Anterior cingulate cortex (tissue), 58 donors: ENCODE results near the gene PACSIN2.

Experiments
- DNase-seq, 58 donors: peaks; one replicate each; lab custom pipeline; 2025; lab: John Stamatoyannopoulos, UW

Gene PACSIN2

DNA sequence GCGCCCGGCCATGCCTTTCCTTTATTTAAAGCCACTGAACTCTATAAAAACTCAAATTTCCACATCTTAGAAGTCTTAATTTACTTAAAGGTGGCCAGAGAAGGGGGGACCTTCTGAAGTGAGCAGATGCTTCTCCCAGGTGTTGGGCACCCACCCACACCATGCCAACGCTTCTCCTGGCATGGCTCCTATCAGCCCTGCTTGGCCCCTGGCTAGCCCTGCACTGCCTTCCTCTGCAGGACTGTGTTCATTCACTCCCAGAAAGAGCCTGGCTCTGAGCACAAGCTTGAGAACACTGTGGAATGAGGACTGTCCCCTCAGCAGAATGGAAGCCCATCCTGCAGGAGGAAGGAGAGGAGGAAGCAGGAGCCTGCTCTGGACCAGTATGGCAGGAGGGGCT is 123.3 kb downstream of the PACSIN2 start:
- no peak for DNase-seq

- no peak for DNase-seq
Observed at GRCh38 chr22:42891008-42891407, 123.9 kb downstream of the PACSIN2 start.

DNA sequence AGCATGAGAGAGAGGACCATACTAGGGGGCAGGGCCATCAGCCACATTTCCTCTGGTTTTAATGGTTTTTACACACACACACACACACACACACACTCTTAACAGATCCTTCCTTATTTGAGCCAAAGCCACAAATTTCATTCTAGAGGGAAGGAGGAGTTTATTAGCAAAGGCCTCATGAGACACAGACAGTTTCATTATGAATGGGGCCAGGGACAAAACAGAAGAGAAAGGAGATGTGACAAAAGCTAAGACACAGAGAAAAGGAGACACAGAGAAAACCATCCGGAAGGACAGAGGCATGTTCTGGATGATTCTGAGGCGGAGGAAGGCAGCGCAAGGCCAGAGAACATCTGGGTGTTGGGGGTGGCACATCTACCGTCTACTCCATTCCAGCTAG is 125.6 kb downstream of the PACSIN2 start:
- peak in 7 of 58 donors; percentile 14 to 56 (median 37) for DNase-seq

DNA sequence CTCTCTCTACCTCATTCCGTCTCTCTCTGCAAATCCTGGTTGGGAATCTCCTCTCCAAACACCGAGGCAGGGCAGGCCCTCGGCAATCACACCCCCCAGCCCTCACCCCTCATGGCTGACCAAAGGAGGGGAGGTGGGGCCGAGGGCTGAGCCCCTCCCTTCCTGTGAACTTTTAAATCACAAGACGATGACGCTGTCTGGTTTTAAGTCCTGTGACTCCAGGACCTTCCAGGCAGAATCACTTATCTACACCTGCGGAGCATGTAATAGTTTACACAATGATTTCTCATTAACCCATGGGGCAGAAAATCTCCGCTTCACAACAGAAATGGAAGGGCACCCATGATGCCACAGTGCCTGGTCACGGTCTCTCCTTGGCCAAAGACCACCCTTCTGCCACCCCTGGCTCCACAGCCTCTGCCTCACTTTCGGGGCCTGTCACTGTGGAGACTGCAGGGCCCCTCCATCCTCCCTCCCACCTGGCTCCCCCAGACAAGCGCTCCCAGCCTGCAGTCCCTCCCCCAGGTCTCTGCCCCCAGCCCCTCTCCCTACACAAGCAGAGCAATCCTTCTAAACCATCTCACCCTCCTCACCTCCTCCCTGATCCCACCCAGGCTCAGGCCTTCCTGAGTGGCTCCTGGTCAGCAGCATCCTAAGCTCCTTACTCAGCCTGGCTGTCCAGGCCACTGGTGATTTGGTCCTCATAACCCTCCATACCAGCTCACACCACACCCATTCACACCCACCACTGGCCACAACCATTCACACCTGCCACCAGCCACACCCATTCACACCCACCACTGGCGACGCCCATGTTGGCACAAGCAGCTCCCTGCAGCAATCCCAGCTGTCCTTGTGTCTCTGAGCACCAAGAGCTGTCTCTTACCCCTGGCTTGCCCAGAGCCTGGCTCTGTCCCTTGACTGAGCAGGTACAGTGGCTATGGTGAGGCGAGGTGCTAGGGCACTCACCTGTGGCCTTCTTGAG is 127.1 kb downstream of the PACSIN2 start:
- no peak for DNase-seq

DNA sequence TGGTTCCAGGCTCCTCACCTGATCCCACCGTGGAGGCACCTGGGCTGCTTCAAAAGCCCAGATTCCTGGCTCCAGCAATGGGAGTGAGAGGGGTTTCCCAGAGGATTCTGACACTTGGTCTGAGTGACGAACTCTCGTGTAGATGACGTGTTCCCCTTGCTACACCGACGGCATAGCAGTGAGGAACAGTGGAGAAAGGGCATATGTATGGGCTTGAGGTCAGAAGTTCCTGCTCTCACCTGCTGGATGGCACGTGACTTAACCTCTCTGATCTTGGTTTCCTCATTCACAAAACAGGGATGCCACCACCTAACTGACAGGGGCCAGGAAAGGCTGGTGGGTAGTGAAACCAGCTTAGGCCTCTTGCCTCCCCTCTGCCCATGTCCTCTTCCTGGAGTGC is 127.8 kb downstream of the PACSIN2 start:
- DNase-seq = no peak

- DNase-seq = no peak
Observed at GRCh38 chr22:42885446-42885845, 129.5 kb downstream of the PACSIN2 start.

- DNase-seq = no peak
Observed at GRCh38 chr22:42884616-42885375, 130.2 kb downstream of the PACSIN2 start.

GRCh38 chr22:42883970-42884369 is 131.0 kb downstream of the PACSIN2 start:
- no peak for DNase-seq

DNA sequence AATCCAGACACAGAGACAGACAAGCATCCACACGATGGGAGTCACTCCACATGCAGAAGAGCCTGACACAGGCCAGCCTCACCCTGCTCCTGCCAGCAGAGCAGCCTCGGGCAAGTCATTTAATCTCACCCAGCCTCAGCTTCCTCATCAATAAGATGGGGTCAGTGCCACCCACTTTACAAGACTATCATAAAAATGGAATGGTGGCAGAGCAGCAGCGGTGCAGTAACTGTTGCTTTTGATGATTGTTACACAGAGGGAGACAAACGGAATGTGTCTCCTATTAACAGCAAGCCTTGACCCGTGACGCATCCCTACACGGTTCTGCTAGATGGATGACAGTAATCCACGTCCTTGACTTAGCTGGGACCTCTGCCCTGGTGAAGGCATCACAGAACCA is 131.8 kb downstream of the PACSIN2 start:
- DNase-seq = no peak

DNA sequence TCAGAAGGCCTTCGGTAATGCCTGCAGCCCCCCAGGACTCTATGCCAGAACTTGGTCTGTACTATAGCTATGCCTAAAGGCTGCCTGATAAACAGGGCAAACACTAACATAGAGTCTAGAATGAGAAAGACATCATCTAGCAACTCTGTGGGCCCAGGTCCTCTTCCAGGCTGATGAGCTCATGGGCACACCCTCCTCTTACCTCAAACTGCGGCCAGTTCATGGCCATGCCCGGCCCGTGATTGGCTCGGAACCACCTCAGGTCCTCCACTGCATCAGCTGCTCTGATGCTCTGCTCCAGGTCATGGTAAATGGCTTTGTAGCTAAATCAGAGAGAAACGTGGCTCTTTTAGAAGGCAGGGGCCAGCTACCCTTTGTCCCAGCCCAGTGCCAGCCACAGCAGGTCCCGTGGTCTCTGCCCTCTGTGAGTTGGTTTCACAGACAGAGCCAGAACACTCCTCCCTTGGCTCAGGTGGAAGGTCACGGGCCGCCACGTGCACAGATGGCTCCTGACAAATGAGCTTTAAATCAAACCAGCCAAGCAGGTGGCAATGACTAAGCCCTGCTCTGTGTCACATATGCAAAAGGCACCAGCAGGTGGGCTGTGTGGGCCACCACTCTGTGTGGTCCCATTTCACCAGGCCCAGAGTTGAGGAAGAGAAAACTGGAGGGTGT is 132.8 kb downstream of the PACSIN2 start:
- no peak for DNase-seq

DNA sequence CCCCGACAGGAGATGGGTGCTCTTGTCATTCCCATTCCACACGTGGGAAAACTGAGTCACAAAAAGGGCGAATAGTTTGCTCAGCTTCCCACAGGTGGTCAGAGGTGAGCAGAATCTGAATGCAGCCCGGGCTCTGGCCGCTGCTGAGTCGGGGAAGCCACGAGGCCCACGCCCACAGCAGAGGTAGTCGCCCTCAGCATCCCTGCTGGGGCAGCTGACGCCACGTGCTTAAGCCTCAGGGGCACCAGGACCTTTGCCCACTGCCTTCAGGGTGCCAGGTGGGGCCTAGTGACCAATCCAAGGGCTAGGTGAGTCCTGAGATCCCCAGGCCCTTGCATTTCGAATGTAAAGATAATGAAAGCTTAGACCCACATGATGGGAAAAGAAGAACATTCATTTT is 133.7 kb downstream of the PACSIN2 start:
- no peak for DNase-seq

DNA sequence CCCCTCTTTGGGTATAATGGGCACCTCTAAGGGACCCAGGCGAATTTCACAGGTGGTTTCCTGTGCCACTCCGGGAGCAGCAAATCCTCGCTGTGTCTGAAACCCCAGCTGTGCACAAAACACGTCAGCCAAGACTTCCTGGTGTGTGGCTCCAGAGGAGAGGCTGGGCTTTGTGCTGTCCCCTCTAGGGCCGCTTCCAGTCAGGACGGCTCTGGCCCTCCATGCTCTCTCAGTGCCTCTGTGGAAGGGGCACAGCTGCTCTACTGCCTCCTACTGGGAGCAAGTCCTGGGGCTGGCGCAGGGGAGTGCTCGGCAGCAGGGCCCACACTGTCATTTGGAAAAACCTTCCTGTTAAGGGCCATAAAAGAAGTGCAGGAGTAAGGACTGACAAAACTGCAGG is 134.1 kb downstream of the PACSIN2 start:
- DNase-seq = no peak

GRCh38 chr22:42879371-42880021 is 135.5 kb downstream of the PACSIN2 start:
- DNase-seq = no peak

GRCh38 chr22:42878561-42879305 is 136.2 kb downstream of the PACSIN2 start:
- no peak for DNase-seq

DNA sequence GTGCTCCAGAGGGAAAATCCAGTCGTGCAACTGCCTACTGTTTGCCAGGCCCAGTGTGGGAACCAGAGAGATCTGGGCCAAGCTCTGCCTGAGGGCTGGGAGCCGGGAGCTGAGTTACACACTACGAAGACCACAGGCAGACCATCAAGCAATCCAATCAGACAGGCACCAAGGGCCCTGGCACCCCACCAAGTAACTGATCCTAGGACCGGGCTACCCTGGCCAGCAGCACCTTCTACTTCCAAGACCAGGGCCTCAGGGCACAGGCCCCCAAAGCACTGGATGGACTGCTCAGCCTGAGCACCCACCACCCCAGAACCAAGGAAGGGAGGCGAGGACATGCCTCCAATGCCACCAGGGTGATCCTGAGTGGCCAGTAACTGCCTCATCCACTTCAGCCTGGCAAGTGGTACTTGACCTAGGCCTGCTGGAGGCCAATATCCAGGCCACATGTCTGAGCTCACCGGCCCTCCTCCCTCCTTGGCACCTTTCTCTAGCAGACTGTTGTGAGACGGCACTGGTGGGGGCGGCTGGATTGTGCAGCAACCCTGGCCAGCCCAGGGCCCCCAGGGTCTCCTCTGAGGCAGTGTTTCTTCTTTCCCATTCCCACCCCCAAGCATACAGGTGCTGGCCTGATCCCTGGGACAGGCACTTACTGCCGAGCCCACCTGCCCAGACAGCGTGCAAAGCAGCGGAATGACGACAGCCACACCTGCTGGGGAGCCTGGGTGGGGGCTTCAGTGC is 137.2 kb downstream of the PACSIN2 start:
- DNase-seq = no peak

DNA sequence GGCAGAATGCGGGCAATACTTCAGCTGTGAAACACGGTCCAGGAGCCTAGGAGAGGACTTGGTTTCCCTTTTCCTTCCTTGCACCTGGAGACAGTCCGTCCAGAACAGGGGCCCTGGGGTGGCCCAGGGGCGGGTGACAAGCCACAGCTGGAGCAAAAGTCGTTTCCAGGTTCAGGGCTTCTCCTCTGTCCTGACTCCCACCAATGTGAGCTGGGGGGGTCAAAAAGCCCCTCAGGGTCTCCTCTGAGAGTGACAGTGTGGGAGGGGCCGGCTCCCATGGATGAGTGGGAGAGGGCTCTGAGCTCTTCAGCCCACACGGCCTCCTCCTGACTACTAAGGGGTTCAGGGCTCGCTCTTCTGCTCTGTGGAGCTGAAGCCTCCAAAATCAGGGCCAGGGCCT is 137.8 kb downstream of the PACSIN2 start:
- no peak for DNase-seq

- no peak for DNase-seq
Observed at GRCh38 chr22:42876041-42876440, 138.9 kb downstream of the PACSIN2 start.

GRCh38 chr22:42874010-42874409 is 140.9 kb downstream of the PACSIN2 start:
- DNase-seq = no peak

DNA sequence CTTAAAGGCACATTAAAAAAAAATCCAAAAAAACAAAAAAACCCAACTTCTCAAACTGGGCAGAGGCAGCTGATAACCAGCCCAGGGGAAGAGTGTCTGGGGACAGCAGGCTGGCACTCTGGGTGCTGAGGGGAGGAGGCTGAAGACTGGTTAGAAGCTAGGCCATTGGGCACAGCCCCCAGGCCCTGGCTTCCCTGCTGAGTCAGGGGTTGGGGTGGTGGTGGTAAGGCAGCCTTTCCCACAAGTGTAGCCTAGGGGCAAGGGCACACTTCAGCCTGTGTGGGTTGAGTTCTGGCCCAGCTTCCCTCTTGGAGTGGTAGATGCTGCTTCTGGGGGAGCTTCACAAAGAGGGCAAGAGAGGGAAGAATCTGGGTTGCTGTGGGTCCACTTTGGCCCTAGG is 141.6 kb downstream of the PACSIN2 start:
- DNase-seq = no peak
